Measurements from ENCODE around the gene FREM3. TPM values are rescaled to one million over a fixed set of nuclear protein-coding genes. Genes with fewer than 3 reads are reported as not detected.

The FREM3 gene
- polyA plus RNA-seq, 1 of the 3 experiments (the other 2 are of a cell fraction) = 0.03 TPM

- TF ChIP-seq, protein P1, sequence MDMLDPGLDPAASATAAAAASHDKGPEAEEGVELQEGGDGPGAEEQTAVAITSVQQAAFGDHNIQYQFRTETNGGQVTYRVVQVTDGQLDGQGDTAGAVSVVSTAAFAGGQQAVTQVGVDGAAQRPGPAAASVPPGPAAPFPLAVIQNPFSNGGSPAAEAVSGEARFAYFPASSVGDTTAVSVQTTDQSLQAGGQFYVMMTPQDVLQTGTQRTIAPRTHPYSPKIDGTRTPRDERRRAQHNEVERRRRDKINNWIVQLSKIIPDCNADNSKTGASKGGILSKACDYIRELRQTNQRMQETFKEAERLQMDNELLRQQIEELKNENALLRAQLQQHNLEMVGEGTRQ (IDR thresholded peaks at IDR 0.05; ENCODE audit: borderline replicate concordance, low read depth, low read length) = no peak
- no peak for TF ChIP-seq ZBTB33 (IDR thresholded peaks at IDR 0.05; ENCODE audit: borderline replicate concordance, low read depth)
- no peak for TF ChIP-seq POLR2AphosphoS5 (IDR thresholded peaks at IDR 0.05; ENCODE audit: low read depth, low read length)
Measured at GRCh38 chr4:143616771-143617170, 83.7 kb downstream of the FREM3 start (continued).

DNA sequence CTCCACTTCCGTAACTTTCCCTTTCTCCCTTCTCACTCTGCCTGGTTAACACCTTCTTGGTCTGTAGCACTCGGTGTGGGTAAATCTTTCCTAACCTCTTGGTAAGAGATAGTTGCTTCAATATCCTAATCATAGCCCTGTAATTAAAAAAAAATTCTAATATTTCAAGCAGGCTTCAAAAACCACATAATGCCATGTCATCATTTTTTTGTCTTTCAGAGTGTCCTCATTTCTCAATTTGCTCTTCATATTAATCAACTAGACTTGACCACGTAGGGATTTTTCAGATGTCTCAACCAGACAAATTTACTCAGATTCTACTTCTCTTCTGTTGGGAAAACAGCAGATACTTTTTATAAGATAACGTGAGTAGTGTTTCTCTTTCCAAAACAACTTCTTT lies 91.0 kb downstream of the FREM3 start:
- CTCF ChIA-PET = no interaction called here

More for the DNA sequence above, 91.0 kb downstream of the FREM3 start:
- H3K79me2 ChIP-seq (ENCODE audit: insufficient read depth) = no peaks in the 10 kb centered on the region
- H3F3A ChIP-seq (replicated peaks; ENCODE audit: insufficient read depth) = no peaks in the 10 kb centered on the region
- no peaks in the 10 kb centered on the region for H4K20me1 ChIP-seq (ENCODE audit: insufficient read depth)
- 28% methylated on average over 4 of the region's 4 CpGs for WGBS (ENCODE audit: low lambda C conversion rate)
- no peaks in the 10 kb centered on the region for H3K9me2 ChIP-seq
- no peak overlapping the region for H3K9ac ChIP-seq
- no peaks in the 10 kb centered on the region for H3K36me3 ChIP-seq (replicated peaks in 1 of 2; ENCODE audit: control insufficient read depth in 1 of 2, insufficient read depth in 2 of 2, low read length in 1 of 2)
- no peaks in the 10 kb centered on the region for H3K9me3 ChIP-seq
- H2AFZ ChIP-seq (ENCODE audit: low read depth) = no peak overlapping the region; the same call in 1 of the 2 replicates
- no peaks in the 10 kb centered on the region for H3K4me1 ChIP-seq (ENCODE audit: control insufficient read depth in 1 of 2, insufficient read depth in 2 of 2, low read depth in 1 of 2, low read length in 1 of 2)
- no peak overlapping the region for H3K4me2 ChIP-seq
- no peak for DNase-seq
- TF ChIP-seq REST (IDR thresholded peaks at IDR 0.05; ENCODE audit: low read depth, low read length) (no peak), RCOR1 (IDR thresholded peaks at IDR 0.05; ENCODE audit: low read length) (no peak), ELF1 (IDR thresholded peaks at IDR 0.05) (no peak), NRF1 (IDR thresholded peaks at IDR 0.05; ENCODE audit: low read depth, low read length) (no peak), YY1 (IDR thresholded peaks at IDR 0.05; ENCODE audit: low read depth) (no peak), EZH2phosphoT487 (IDR thresholded peaks at IDR 0.05; ENCODE audit: borderline replicate concordance, low read depth) (no peak), USF1 (IDR thresholded peaks at IDR 0.05; ENCODE audit: borderline replicate concordance, low read depth) (no peak), FOSL2 (IDR thresholded peaks at IDR 0.05; ENCODE audit: borderline replicate concordance, low read depth) (no peak), CHD2 (IDR thresholded peaks at IDR 0.05; ENCODE audit: low read length, partially characterized antibody) (no peak), ZBTB33 (IDR thresholded peaks at IDR 0.05; ENCODE audit: borderline replicate concordance, low read depth) (no peak), NFIC (IDR thresholded peaks at IDR 0.05; ENCODE audit: borderline replicate concordance) (no peak), FOXJ3 (CRISPR knock-in tag; IDR thresholded peaks at IDR 0.05) (no peak), FOXM1 (IDR thresholded peaks at IDR 0.05; ENCODE audit: low read depth) (no peak), POLR2AphosphoS5 (IDR thresholded peaks at IDR 0.05; ENCODE audit: low read depth, low read length) (no peak), MEF2A (IDR thresholded peaks at IDR 0.05; ENCODE audit: borderline replicate concordance, low read depth) (no peak), RFX5 (IDR thresholded peaks at IDR 0.05; ENCODE audit: low read length) (no peak), JUND (IDR thresholded peaks at IDR 0.05) (no peak), TEAD4 (IDR thresholded peaks at IDR 0.05; ENCODE audit: borderline replicate concordance, insufficient read depth) (no peak)
- POLR2A ChIA-PET = no interaction called here
- H3K4me3 ChIP-seq (ENCODE audit: low read depth in 2 of 2, low read length in 1 of 2) = no peak overlapping the region
- no peaks in the 10 kb centered on the region for H3K27me3 ChIP-seq (ENCODE audit: insufficient read depth)
- no peak overlapping the region for H3K27ac ChIP-seq (ENCODE audit: low read depth in 2 of 2, low read length in 1 of 2)

Data from SK-N-SH (cell line).